GM19035 (cell line): ENCODE data around the gene LMNA.

Experiments
- ATAC-seq: cut with Tn5 transposase; IDR thresholded peaks from one replicate; pipeline ENCODE4 v1.9.1; 2021; ENCODE audit not compliant: unreplicated experiment

The LMNA gene

GRCh38 chr1:156135930-156136871, 21.7 kb downstream of the LMNA start:
- ATAC-seq, result no peak

GRCh38 chr1:156136970-156137483, 22.5 kb downstream of the LMNA start:
- no peak for ATAC-seq

GRCh38 chr1:156138458-156138867, 24.0 kb downstream of the LMNA start:
- no peak for ATAC-seq

GRCh38 chr1:156140879-156141707, 26.6 kb downstream of the LMNA start:
- no peak for ATAC-seq

- ATAC-seq, result no peak
Measured at GRCh38 chr1:156143765-156144489, 29.4 kb downstream of the LMNA start.

GRCh38 chr1:156144742-156145141, 30.2 kb downstream of the LMNA start:
- ATAC-seq, result no peak

GRCh38 chr1:156145650-156146019, 31.1 kb downstream of the LMNA start:
- ATAC-seq, result no peak

GRCh38 chr1:156146020-156146768, 31.7 kb downstream of the LMNA start:
- ATAC-seq, result no peak

GRCh38 chr1:156146769-156147405, 32.4 kb downstream of the LMNA start:
- no peak for ATAC-seq

- ATAC-seq, result no peak
Measured at GRCh38 chr1:156148216-156148615, 33.7 kb downstream of the LMNA start.

- peak; percentile 52 for ATAC-seq
Measured at GRCh38 chr1:156149374-156150332, 35.1 kb downstream of the LMNA start.

GRCh38 chr1:156150333-156151011, 36.0 kb downstream of the LMNA start:
- no peak for ATAC-seq

- ATAC-seq, result no peak
Measured at GRCh38 chr1:156151093-156151688, 36.7 kb downstream of the LMNA start.

GRCh38 chr1:156152628-156153027, 38.1 kb downstream of the LMNA start:
- ATAC-seq, result no peak

- no peak for ATAC-seq
Measured at GRCh38 chr1:156153362-156153761, 38.9 kb downstream of the LMNA start, which contains the start of gene SEMA4A. Gene SEMA4A, plus strand, starts transcription at chr1:156153585. Its CDS starts 994 bp downstream, at chr1:156154579.

GRCh38 chr1:156154317-156154749, 39.8 kb downstream of the LMNA start:
- ATAC-seq, result peak; percentile 43

GRCh38 chr1:156155756-156156510, 41.4 kb downstream of the LMNA start:
- no peak for ATAC-seq
